ENCODE results near the gene SAMD3.

- TF ChIP-seq PKNOX1 (IDR thresholded peaks at IDR 0.05) (no peak), FOXA1 (IDR thresholded peaks at IDR 0.05) (no peak), BHLHE40 (IDR thresholded peaks at IDR 0.05; ENCODE audit: borderline replicate concordance) (no peak), L3MBTL2 (conservative IDR thresholded peaks at IDR 0.05) (no peak), SUZ12 (IDR thresholded peaks at IDR 0.05) (no peak), ZNF384 (IDR thresholded peaks at IDR 0.05) (no peak), ELF4 (IDR thresholded peaks at IDR 0.05) (no peak), FOXM1 (IDR thresholded peaks at IDR 0.05; ENCODE audit: borderline replicate concordance) (no peak), TARDBP (IDR thresholded peaks at IDR 0.05) (no peak), HDGF (IDR thresholded peaks at IDR 0.05; ENCODE audit: borderline replicate concordance) (no peak), ARNT (IDR thresholded peaks at IDR 0.05) (no peak), FOXK2 (IDR thresholded peaks at IDR 0.05) (no peak), CTBP1 (IDR thresholded peaks at IDR 0.05; ENCODE audit: borderline replicate concordance) (no peak)
Observed at GRCh38 chr6:130143709-130144108, 79.0 kb downstream of the SAMD3 start.
